ENCODE results near the gene SBK2. TPM values are rescaled to one million over a fixed set of nuclear protein-coding genes. Genes with fewer than 3 reads are reported as not detected.

Gene SBK2
- total RNA-seq, 1 donor from 2014 or later, result 10.2 TPM

DNA sequence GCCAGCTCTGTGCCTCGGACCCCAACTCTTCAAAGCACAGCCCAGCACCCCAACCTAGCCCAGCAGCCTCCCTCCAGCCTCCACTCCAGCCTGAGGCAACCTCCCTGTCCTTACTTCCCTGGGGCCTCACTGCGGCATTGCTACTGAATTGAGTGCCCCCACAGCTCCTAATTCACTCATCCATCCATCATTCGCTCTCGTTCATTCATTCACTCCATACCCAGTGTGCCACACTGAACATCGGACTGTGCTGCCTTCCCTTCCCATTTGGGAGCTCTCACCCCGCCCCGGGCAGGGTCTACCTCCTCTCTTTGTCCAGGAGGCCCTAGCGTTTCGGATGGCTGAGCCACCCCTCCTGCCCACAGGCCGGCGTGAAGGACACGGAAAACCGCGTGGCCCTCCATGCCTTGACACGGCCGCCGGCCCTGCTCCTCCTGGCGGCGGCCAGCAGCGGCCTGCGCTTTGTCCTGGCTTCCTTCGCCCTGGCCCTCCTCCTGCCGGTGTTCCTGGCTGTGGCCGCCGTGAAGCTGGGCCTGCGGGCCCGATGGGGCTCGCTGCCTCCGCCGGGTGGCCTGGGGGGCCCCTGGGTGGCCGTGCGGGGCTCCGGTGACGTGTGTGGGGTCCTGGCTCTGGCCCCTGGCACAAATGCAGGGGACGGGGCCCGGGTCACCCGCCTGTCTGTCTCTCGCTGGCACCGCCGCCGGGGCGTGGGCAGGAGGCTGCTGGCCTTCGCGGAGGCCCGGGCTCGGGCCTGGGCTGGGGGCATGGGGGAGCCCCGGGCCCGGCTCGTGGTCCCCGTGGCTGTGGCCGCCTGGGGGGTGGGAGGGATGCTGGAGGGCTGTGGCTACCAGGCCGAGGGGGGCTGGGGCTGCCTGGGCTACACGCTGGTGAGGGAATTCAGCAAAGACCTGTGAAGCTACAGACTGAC is 50.6 kb downstream of the SBK2 start:
- no peak for DNase-seq

DNA sequence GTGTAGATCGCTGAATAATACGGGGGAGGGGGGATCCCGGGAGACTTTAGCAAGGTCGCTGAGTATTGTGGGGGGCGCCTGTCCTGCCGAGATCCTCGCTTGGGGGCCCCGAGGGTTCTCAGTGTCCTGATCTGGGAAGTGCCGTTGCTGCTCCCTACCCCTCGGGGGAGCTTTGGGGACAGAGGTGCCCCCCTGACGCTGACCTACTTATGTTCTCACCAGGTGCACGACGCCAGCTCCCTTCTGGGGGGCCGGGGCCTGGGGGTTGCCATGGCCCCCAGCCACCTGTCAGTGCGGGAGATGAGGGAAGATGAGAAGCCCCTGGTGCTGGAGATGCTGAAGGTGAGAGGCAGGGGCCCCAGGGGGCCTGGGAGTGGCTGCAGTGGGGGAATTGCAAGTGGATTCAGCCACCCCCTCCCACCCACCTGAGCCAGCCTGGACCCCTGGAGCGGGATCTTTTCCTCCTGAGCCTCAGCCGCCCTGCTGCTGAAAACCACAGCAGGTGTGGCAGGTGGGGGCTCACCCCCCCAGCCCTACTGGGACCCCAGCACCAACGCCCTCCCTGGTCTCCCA is 51.4 kb downstream of the SBK2 start:
- no peak for DNase-seq

DNA sequence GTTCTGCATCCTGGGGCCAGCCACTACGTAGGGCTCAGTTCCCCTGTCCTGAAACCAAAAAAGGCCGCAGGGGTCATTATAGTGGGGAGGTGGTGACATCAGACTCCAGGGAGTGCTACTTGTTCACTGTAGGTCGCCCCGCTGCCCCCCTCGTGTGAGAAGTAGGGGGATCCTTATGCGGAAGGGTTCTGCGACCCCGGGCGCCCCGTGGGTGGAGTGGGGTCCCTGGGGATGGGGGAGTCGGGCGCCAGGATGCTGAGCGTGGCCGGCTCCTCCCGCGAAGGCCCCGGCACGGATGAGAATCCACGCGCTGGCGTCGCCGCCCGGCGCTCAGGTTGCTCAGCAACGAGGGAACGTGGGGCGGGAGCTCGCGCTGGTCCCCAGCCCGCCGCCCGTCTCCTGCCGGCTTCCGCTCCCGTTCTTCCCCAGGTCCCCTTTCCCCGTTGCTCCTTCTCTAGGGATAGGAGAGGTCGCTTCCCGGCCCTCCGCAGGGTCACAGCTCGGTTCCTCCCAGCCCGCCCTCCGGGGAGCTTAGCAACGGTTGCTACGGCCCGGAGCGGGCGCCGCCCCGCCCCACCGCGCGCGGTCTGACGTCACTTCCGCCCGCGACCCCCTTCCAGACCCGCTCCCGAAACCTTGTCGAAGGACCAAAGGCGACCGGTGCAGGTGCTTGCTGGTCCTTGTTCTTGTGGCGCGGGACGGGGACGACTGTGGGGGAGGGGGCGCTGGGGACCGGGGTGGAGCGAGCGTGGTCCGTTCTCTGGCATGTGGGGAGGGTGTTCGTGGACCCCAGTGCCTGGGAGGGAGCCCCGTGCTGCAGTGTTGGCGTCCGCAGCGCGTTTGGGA is 52.1 kb downstream of the SBK2 start, which contains the start of gene NAT14:
Gene NAT14 (plus strand): TSS at position 596 of the 846 bp plus-strand sequence. CDS start 521 bp downstream, outside the sequence.
- peak; percentile 86 for DNase-seq

DNA sequence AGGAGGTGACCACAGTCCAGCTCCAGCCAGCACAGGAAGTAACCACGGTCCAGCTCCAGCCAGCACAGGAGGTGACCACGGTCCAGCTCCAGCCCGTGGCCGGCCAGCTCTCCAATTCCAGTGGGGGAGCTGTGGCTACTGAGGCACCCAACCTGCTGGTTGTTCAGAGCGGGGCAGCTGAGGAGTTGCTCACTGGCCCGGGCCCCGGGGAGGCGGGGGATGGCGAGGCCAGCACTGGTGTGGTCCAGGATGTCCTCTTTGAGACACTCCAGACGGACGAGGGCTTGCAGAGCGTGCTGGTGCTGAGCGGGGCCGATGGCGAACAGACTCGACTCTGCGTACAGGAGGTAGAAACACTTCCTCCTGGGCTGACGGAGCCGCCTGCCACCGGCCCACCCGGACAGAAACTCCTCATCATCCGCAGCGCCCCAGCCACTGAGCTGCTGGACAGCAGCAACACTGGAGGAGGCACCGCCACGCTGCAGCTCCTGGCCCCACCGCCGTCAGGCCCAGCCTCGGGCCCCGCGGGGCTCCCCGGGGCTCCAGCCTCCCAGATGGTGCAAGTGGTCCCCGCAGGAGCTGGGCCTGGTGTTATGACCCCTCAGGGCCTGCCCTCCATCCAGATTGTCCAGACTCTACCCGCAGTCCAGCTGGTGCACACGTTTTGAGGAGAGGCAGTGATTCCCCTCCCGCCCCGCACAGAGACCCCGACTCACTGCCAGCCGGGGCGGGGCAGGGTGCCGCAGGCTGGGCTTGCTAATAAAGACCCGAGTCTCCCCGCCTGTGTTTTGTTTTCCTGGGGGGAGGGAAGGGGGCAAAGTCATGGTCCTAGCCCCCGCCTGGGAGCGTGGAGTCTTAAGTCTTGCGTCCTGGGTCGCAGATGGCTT is 53.0 kb downstream of the SBK2 start:
- no peak for DNase-seq

DNA sequence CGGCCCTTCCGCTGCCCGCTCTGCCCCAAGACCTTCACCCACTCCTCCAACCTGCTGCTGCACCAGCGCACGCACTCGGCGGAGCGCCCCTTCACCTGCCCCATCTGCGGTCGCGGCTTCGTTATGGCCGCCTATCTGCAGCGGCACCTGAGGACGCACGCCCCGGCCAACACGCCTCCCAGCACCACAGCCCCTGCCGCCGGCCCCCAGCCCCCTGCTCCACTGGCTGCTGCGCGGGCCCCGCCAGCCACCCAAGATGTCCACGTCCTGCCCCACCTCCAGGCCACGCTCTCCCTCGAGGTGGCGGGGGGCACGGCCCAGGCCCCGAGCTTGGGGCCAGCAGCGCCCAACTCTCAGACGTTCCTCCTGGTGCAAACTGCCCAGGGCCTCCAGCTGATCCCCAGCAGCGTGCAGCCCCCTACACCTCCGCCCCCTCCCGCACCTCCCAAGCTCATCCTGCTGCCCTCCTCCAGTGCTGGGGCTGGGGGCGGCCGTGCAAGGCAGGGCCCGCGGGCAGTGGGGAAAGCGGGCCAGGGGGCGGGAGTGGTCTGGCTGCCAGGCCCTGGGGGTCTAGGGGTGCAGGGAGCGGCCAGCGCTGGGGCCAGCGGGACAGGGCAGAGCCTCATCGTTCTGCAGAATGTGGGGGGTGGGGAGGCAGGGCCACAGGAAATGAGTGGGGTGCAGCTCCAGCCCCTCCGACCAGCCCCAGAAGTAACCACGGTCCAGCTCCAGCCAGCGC is 53.8 kb downstream of the SBK2 start:
- no peak for DNase-seq

DNA sequence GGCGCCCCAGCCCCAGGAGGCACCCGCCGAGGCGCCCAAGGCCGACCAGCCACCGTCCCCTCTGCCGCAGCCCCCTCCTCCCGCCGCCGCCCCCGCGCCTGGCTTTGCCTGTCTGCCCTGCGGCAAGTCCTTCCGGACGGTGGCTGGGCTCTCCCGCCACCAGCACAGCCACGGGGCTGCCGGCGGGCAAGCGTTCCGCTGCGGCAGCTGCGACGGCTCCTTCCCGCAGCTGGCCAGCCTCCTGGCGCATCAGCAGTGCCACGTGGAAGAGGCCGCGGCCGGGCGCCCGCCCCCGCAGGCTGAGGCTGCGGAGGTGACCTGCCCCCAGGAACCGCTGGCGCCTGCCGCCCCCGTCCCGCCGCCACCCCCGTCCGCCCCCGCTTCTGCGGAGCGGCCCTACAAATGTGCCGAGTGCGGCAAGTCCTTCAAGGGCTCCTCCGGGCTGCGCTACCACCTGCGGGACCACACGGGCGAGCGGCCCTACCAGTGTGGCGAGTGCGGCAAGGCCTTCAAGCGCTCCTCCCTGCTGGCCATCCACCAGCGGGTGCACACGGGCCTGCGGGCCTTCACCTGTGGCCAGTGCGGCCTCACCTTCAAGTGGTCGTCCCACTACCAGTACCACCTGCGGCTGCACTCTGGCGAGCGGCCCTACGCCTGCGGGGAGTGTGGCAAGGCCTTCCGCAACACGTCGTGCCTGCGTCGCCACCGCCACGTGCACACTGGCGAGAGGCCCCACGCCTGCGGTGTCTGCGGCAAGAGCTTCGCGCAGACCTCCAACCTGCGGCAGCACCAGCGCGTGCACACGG is 54.6 kb downstream of the SBK2 start:
- no peak for DNase-seq

DNA sequence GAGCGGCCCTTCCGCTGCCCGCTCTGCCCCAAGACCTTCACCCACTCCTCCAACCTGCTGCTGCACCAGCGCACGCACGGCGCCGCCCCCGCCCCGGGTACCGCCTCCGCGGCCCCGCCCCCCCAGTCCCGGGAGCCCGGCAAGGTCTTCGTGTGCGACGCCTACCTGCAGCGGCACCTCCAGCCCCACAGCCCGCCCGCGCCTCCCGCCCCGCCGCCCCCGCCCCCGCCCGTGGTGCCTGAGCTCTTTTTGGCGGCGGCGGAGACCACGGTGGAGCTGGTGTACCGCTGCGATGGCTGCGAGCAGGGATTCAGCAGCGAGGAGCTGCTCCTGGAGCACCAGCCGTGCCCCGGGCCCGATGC is 55.2 kb downstream of the SBK2 start:
- no peak for DNase-seq

DNA sequence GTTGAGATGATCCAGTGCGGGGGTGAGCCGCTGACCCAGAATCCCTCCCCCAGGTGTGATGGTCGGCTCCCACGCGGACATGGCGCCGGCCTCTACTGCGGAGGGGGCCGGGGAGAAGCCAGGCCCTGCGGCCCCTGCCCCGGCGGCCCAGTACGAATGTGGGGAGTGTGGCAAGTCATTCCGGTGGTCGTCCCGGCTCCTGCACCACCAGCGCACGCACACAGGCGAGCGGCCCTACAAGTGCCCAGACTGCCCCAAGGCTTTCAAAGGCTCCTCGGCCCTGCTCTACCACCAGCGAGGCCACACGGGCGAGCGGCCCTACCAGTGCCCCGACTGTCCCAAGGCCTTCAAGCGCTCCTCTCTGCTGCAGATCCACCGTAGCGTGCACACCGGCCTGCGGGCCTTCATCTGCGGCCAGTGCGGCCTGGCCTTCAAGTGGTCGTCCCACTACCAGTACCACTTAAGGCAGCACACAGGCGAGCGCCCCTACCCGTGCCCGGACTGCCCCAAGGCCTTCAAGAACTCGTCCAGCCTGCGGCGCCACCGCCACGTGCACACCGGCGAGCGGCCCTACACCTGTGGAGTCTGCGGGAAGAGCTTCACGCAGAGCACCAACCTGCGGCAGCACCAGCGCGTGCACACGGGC is 55.7 kb downstream of the SBK2 start:
- DNase-seq, result no peak

DNA sequence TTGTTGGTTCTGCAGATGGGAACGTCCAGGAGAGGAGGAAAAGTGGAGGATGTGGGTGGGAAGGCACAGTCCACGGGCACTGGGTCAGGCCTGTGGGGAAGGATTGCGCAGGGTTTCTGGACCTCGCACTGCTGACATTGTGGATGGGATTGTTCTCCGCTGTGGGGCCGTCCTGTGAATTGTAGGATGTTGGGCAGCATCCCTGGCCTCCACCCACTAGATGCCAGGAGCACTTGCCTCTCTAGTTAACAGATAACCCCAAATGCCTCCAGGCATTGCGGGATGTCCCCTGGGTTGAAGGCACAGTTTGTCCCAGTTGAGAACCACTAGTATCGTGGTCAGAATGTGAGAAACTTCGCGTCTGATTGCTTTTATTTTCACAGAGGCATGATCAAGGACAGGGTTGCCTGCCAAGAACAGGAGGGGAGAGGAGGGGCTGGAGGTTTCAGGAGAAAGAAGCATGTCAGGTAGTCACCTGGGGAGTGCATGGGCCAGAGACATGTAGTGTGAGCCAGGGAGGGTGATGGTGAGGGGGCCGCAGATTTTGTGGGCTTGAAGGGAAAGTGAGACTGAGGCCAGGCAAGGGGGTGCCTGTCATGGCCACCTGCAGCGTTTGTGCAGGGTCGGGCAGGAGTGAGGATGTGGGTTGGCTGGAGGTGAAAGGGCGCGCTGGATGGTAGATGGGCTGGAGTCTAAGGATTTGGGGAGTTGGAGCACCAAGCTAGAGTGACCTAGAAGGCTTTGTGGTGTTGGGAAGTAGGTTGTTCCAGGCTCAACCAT is 57.3 kb downstream of the SBK2 start:
- DNase-seq, result no peak

DNA sequence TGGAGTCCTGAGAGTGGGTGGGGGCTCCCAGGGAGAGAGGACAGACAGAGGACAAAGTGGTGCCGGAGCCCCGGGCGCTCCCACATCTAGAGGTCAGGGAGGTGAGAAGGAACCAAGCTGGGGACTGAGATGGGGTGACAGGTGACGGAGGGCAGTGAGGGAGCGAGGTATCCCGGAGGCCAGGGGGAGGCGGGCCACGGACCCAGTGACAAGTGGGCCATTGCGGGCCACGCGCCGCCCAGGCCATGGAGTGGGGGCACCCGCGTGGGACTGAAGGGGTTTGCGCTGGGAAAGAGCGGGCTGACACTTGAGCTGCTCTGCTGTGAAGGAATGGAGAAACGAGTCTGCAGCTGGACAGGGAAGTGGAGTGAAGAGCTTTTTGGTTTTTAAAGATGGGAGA is 57.9 kb downstream of the SBK2 start:
- DNase-seq, result no peak

Other genes with a start within 250 kb of the SBK2 start
- not detected for gene TMEM150B, start 211.8 kb downstream of the SBK2 start, total RNA-seq
- 13.3 TPM for gene KMT5C, start 197.3 kb downstream of the SBK2 start, total RNA-seq
- gene COX6B2, start 182.4 kb downstream of the SBK2 start, total RNA-seq, result 0.72 TPM
- gene GARIN5B, start 173.9 kb downstream of the SBK2 start, total RNA-seq, result not detected
- not detected for gene IL11, start 166.7 kb downstream of the SBK2 start, total RNA-seq
- not detected for gene TMEM190, start 160.3 kb downstream of the SBK2 start, total RNA-seq
- 4.2 TPM for gene TMEM238, start 152.8 kb downstream of the SBK2 start, total RNA-seq
- gene RPL28, start 151.2 kb downstream of the SBK2 start, total RNA-seq, result 453 TPM
- gene UBE2S, start 129.3 kb downstream of the SBK2 start, total RNA-seq, result 20.7 TPM
- gene SHISA7, start 93.8 kb downstream of the SBK2 start, total RNA-seq, result not detected
- gene ISOC2, start 75.5 kb downstream of the SBK2 start, total RNA-seq, result 39.3 TPM
- gene C19orf85, start 72.4 kb downstream of the SBK2 start, total RNA-seq, result not detected
- gene ZNF628, start 60.5 kb downstream of the SBK2 start, total RNA-seq, result 4.4 TPM
- gene NAT14, start 51.9 kb downstream of the SBK2 start, total RNA-seq, result 12.0 TPM
- gene SSC5D, start 48.7 kb downstream of the SBK2 start, total RNA-seq, result 29.2 TPM
- not detected for gene SBK3, start 8.4 kb upstream of the SBK2 start, total RNA-seq
- gene ZNF579, start 43.7 kb upstream of the SBK2 start, total RNA-seq, result 4.1 TPM
- 5.9 TPM for gene FIZ1, start 62.4 kb upstream of the SBK2 start, total RNA-seq
- gene ZNF524, start 63.2 kb upstream of the SBK2 start, total RNA-seq, result 16.0 TPM
- gene ZNF865, start 68.5 kb upstream of the SBK2 start, total RNA-seq, result 5.0 TPM
- gene ZNF784, start 87.4 kb upstream of the SBK2 start, total RNA-seq, result 9.8 TPM
- 4.4 TPM for gene ZNF580, start 103.9 kb upstream of the SBK2 start, total RNA-seq
- gene ZNF581, start 106.5 kb upstream of the SBK2 start, total RNA-seq, result 16.3 TPM
- 8.6 TPM for gene CCDC106, start 111.1 kb upstream of the SBK2 start, total RNA-seq
- gene U2AF2, start 117.9 kb upstream of the SBK2 start, total RNA-seq, result 85.9 TPM
- gene EPN1, start 138.1 kb upstream of the SBK2 start, total RNA-seq, result 62.2 TPM
- not detected for gene NLRP9, start 201.3 kb upstream of the SBK2 start, total RNA-seq
- gene RFPL4A, start 222.0 kb upstream of the SBK2 start, total RNA-seq, result 2.5 TPM
- gene RFPL4AL1, start 232.0 kb upstream of the SBK2 start, total RNA-seq, result not detected

Data from tongue (tissue), 2 donors.